Stomach smooth muscle (tissue), 2 donors: Measurements from ENCODE around the gene SLCO4A1.

Experiments used
- H3K27ac ChIP-seq: one replicate; pipeline ENCODE4 v1.7.0; 2013; ENCODE audit warnings: mild to moderate bottlenecking, low read length, inconsistent platforms
- H3K27me3 ChIP-seq, 2 donors: one replicate each; pipeline ENCODE4 v1.7.0; 2013; ENCODE audit warnings: low read length in 2 of 2; ENCODE audit not compliant: insufficient read depth in 2 of 2, control insufficient read depth in 1 of 2
- H3K36me3 ChIP-seq, 2 donors: one replicate each; pipeline ENCODE4 v1.7.0; 2013; ENCODE audit warnings: low read length in 2 of 2; ENCODE audit not compliant: control insufficient read depth in 2 of 2, insufficient read depth in 2 of 2
- H3K4me1 ChIP-seq: one replicate; pipeline ENCODE4 v1.7.0; 2013; ENCODE audit warnings: low read length; ENCODE audit not compliant: control insufficient read depth, insufficient read depth
- H3K4me3 ChIP-seq, 2 donors: one replicate each; pipeline ENCODE4 v1.7.0; 2013; ENCODE audit warnings: low read length in 2 of 2
- H3K9ac ChIP-seq, 2 donors: one replicate each; pipeline ENCODE4 v1.7.0; 2013; ENCODE audit warnings: low read length in 2 of 2, mild to moderate bottlenecking in 1 of 2
- H3K9me3 ChIP-seq, 2 donors: one replicate each; pipeline ENCODE4 v1.7.0; 2013; ENCODE audit warnings: low read length in 2 of 2; ENCODE audit not compliant: control insufficient read depth in 2 of 2
- donor health status: healthy.
- donor health status: Pancreatic carcinoma.

The SLCO4A1 gene, protein sequence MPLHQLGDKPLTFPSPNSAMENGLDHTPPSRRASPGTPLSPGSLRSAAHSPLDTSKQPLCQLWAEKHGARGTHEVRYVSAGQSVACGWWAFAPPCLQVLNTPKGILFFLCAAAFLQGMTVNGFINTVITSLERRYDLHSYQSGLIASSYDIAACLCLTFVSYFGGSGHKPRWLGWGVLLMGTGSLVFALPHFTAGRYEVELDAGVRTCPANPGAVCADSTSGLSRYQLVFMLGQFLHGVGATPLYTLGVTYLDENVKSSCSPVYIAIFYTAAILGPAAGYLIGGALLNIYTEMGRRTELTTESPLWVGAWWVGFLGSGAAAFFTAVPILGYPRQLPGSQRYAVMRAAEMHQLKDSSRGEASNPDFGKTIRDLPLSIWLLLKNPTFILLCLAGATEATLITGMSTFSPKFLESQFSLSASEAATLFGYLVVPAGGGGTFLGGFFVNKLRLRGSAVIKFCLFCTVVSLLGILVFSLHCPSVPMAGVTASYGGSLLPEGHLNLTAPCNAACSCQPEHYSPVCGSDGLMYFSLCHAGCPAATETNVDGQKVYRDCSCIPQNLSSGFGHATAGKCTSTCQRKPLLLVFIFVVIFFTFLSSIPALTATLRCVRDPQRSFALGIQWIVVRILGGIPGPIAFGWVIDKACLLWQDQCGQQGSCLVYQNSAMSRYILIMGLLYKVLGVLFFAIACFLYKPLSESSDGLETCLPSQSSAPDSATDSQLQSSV

DNA sequence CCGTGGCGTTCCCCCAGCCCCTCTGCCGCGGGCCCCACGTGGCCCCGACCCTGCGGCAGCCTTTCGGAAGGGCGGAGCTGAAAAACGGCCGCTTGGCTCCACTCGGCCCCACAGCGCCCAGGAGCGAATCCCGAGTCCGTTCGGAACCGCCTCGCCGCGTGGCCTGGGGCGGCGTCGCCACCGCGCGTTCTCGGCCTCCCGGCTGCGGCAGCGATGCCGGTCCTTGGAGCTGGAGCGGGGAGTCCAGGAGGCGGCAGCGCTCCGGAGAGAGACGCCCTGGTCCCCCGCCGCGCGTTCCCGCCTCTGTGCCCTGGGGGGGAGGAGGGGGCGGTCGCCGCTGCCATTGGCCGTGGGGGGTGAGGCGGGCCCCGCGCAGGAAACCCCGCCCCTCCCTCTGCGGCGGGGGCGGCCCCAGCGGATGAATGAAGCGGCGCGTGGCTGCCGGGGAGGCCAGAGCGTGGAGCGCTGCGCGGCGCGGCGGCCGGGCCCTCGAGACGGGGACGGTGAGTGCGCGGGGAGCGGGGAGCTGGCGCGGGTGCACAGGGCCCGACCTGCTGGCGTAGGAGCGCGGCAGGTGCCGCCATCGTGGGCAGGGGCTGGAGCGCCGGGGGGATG, at the start of gene SLCO4A1:
Gene SLCO4A1, plus strand, starts transcription at position 453 of the 615 bp plus-strand sequence. CDS start 13,952 bp downstream, outside the sequence.
- Histone ChIP-seq H3K27ac (no peak within 1 kb of the TSS), H3K9me3 (no peaks in the 10 kb centered on the region), H3K36me3 (no peaks in the 10 kb centered on the region), H3K4me3 (peak within 1 kb of the TSS; percentile 52 to 70), H3K4me1 (peaks cover 26% of the 10 kb centered on the region), H3K27me3 (peaks cover 34 to 46% of the 10 kb centered on the region in 2 donors), H3K9ac (peak within 1 kb of the TSS in 1 of 2 donors; percentile 14)

DNA sequence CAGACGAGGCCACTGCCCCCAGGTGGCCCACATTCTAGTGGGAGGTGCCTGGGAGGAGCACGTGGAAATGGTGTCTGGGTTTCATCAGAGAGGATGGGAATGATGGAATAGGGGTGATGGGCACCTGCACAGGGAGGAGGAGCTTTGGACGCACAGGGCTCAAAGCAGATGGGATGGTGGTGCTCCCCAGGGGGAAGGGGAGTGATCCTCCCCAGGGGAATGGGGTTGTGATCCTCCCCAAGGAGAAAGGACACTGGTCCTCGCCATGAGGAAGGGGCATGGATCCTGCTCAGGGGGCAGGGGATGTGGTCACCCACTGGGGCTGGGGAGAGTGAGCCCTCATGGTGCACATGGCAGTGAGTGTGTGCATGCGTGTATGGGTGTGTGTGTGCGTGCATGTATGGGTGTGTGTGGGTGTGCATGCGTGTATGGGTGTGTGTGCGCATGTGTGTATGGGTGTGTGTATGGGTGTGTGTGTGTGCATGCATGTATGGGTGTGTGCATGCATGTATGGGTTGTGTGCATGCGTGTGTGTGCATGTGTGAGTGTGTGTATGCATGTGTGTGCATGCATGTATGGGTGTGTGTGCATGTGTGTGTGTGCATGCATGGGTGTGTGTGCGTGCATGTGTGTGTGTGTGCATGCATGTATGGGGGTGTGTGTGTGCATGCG, 49.7 kb upstream of the SLCO4A1 start:
- Histone ChIP-seq H3K27ac (no peak overlapping the region), H3K4me3 (no peak overlapping the region), H3K9ac (no peak overlapping the region), H3K27me3 (peaks cover 63 to 66% of the 10 kb centered on the region in 2 donors), H3K36me3 (no peaks in the 10 kb centered on the region), H3K4me1 (peaks cover 4% of the 10 kb centered on the region), H3K9me3 (no peaks in the 10 kb centered on the region)

DNA sequence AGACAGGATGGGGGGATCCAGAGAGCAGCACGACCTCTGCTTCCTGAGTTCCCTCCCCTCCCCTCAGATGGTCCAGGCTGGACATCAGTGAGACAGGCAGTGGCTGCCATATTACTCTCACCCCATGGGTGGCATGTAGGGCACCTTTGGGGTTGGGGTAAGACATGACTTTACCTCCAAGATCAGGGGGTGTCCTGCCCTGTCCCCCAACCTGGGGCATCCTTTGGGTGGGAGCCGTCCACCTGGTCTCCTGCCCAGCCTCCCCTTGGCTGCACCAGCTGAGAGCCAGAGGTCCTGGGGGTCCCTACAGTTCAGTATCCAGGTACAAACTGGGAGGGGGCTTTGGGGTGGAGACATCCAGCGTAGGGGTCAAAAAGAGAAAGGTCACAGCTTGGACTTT, 48.7 kb upstream of the SLCO4A1 start:
- no peaks in the 10 kb centered on the region for H3K9me3 ChIP-seq
- no peak overlapping the region for H3K4me3 ChIP-seq
- H3K4me1 ChIP-seq = peaks cover 4% of the 10 kb centered on the region
- no peak overlapping the region for H3K27ac ChIP-seq
- no peaks in the 10 kb centered on the region for H3K36me3 ChIP-seq
- no peak overlapping the region for H3K9ac ChIP-seq
- H3K27me3 ChIP-seq = peaks cover 59 to 62% of the 10 kb centered on the region in 2 donors

DNA sequence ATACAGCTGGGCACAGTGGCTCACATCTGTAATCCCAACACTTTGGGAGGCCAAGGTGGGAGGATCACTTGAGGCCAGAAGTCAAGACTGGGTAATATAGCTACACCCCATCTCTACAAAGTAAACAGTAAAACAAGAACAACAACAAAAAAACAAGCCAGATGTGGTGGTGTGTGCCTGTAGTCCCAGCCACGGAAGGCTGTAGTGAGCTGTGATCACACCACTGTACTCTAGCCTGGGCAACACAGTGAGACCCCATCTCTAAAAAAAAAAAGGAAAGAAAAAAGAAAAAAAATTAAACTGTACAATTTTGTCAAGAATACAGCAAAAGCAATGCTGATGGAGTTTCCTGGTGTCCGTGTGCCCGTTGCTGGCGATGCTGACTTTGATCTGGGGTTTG, 47.2 kb upstream of the SLCO4A1 start:
- Histone ChIP-seq H3K4me1 (peaks cover 4% of the 10 kb centered on the region), H3K9ac (no peak overlapping the region), H3K4me3 (no peak overlapping the region), H3K36me3 (no peaks in the 10 kb centered on the region), H3K27me3 (peaks cover 53% of the 10 kb centered on the region in 2 donors), H3K27ac (no peak overlapping the region), H3K9me3 (no peaks in the 10 kb centered on the region)

DNA sequence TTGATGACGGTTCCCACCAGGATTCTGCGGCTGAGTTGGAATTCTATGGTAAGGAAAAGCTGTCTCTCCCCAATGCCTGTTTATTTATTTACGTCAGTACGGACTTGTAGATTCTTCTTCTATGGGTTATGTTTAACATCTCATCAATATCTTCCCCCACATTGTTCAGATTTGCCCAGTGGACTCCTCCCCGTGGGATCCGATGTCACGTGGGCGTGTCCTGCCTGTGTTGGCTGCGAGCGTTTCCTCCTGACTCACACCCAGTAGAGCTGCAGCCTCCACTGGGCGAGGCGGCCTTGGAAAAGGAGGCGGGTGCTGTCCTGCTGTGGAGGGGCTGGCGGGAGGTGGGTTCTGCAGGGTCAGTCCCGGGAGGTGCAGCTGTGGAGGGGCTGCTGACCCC, 46.8 kb upstream of the SLCO4A1 start:
- peaks cover 50 to 53% of the 10 kb centered on the region in 2 donors for H3K27me3 ChIP-seq
- no peak overlapping the region for H3K27ac ChIP-seq
- H3K4me1 ChIP-seq = peaks cover 4% of the 10 kb centered on the region
- H3K9ac ChIP-seq = no peak overlapping the region
- no peak overlapping the region for H3K4me3 ChIP-seq
- no peaks in the 10 kb centered on the region for H3K9me3 ChIP-seq
- H3K36me3 ChIP-seq = no peaks in the 10 kb centered on the region

DNA sequence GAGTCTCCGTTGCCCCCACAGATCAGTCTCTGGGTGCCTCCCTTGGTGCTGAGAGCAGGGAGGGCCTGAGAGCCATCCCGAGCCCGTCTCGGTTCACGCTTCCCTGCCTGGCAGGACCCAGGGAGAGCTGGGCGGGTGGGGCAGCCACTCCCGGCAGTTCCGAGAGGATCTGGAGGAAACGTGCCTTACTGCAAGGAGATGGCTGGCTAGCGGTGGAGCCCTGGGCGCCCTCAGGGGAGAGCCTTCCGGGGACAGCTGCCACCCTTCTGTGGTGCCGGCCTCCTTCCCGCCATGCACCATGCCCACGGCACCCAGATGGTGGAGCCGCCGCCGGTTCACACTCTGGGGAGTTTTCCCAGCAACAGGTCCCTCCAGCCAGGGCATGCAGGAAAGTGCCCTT, 45.8 kb upstream of the SLCO4A1 start:
- H3K9me3 ChIP-seq = no peaks in the 10 kb centered on the region

DNA sequence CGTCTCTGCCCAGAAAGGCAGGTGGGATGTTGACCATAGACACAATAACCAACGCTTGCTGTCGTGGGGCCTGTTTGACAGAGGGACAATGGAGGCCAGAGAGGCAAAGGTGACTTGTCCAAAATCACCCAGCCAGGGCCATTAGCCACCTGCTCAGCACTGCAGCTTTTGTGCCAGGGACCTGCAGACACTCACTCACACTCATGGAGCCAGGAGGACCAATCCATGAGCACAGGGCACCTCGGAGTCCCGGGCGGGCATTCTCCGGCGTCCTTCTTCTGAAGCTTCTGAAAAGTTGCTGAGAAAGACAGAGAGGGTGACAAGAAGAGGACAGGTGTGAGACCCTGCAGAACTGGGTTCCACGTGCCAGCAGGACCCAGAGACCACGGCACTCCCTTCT, 45.4 kb upstream of the SLCO4A1 start:
- Histone ChIP-seq H3K4me1 (peaks cover 4% of the 10 kb centered on the region), H3K9me3 (no peaks in the 10 kb centered on the region), H3K27me3 (peaks cover 46 to 54% of the 10 kb centered on the region in 2 donors), H3K27ac (no peak overlapping the region), H3K4me3 (no peak overlapping the region), H3K36me3 (no peaks in the 10 kb centered on the region), H3K9ac (no peak overlapping the region)

More for the DNA sequence above, 45.8 kb upstream of the SLCO4A1 start:
- Histone ChIP-seq H3K36me3 (no peaks in the 10 kb centered on the region), H3K9ac (no peak overlapping the region), H3K4me1 (peaks cover 4% of the 10 kb centered on the region), H3K27ac (no peak overlapping the region), H3K4me3 (no peak overlapping the region), H3K27me3 (peaks cover 51 to 56% of the 10 kb centered on the region in 2 donors)

DNA sequence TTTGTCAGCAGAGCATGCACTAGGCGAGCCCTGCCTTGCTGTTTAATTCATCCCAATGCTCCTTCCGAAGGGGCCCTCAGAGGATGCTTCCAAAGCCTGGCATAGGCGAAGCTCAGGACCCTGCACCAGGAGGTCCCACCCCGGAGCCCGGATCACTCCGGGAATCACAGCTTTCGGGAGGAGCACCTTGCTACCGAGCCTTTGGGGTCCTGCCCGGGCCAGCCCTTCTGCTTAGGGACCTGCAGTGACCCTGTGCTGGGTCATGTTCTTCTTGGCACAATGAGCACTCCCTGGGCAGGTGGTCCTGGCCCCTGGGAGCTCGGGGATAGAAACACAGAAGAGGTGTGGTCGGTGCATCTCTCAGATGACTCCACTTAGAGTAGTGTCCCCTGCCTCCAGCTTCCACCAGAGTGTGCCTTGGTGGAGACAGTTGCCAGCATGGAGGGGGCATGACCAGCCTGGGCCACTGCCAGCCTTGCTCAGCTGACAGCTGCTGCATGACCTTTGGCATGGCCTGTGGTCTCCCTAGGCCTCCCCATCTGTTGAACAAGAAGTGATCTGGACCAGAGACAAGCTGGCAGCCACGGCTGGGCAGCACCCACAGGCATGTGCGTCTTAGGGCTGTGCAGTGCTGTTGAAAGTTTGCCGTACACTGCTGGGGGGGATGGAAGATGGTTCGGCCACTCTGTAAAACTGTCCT, 44.7 kb upstream of the SLCO4A1 start:
- no peak overlapping the region for H3K27ac ChIP-seq
- no peaks in the 10 kb centered on the region for H3K36me3 ChIP-seq
- no peaks in the 10 kb centered on the region for H3K9me3 ChIP-seq
- H3K9ac ChIP-seq = no peak overlapping the region
- H3K4me1 ChIP-seq = peaks cover 4% of the 10 kb centered on the region
- H3K27me3 ChIP-seq = peaks cover 43 to 51% of the 10 kb centered on the region in 2 donors
- no peak overlapping the region for H3K4me3 ChIP-seq

DNA sequence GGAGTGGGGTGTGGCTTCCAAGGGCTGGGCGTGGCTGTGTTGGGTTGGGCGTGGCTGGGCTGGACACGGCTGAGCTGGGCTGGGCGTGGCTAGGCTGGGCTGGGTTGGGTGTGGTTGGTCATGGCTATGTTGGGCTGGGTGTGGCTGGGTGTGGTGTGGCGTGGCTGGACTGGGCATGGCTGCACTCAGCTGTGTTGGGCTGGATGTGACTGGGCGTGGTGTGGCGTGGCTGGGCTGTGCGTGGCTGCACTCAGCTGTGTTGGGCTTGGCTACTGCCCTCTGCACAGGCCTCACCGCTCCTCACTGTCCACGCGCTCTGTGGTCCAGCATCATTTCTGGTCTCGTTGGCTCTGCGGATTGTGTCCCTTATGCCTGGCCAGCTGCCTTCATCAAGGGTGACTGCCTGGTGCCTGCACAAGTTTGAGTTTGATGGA, 43.5 kb upstream of the SLCO4A1 start:
- Histone ChIP-seq H3K27ac (no peak overlapping the region), H3K9me3 (no peaks in the 10 kb centered on the region), H3K4me3 (no peak overlapping the region), H3K9ac (no peak overlapping the region), H3K27me3 (peaks cover 36 to 42% of the 10 kb centered on the region in 2 donors), H3K36me3 (no peaks in the 10 kb centered on the region), H3K4me1 (peaks cover 13% of the 10 kb centered on the region)
